ENCODE results near the gene SEL1L3. TPM values are rescaled to one million over a fixed set of nuclear protein-coding genes. Genes with fewer than 3 reads are reported as not detected.

Gene SEL1L3
- total and polyA plus RNA-seq, 4 donors: 3.3 to 13.1 (median 5.7) TPM

- Histone ChIP-seq H3K36me3 (ENCODE audit: control insufficient read depth in 4 of 4, insufficient read depth in 3 of 4, low read depth in 1 of 4, low read length in 3 of 4) (no peaks in the 10 kb centered on the region), H3K27ac (ENCODE audit: low read depth in 1 of 2, low read length in 2 of 2) (no peak overlapping the region), H3K4me1 (ENCODE audit: control insufficient read depth in 4 of 4, insufficient read depth in 4 of 4, low read length in 3 of 4) (no peaks in the 10 kb centered on the region), H3K27me3 (ENCODE audit: control insufficient read depth in 4 of 4, insufficient read depth in 4 of 4, low read length in 3 of 4) (no peaks in the 10 kb centered on the region), H3K9ac (ENCODE audit: low read depth in 1 of 2, low read length in 2 of 2) (no peak overlapping the region), H3K4me3 (ENCODE audit: low read depth in 1 of 3, low read length in 3 of 3) (no peak overlapping the region), H3K9me3 (ENCODE audit: control insufficient read depth in 4 of 4, low read length in 3 of 4) (no peaks in the 10 kb centered on the region)
- no peak for DNase-seq (ENCODE audit: low spot score)
- 88% methylated on average over 4 of the region's 4 CpGs for WGBS
- TF ChIP-seq MAX (IDR thresholded peaks at IDR 0.05) (no peak), FOXA1 (IDR thresholded peaks at IDR 0.05) (no peak), HNF4G (IDR thresholded peaks at IDR 0.05) (no peak), CTCF (IDR thresholded peaks at IDR 0.05; ENCODE audit: low read depth, low read length, missing input control) (no peak), JUND (IDR thresholded peaks at IDR 0.05) (no peak)
These were observed 52.8 kb downstream of the SEL1L3 start for GRCh38 chr4:25809996-25810395.

GRCh38 chr4:25807102-25807728 lies 55.6 kb downstream of the SEL1L3 start:
- H3K4me1 ChIP-seq (ENCODE audit: control insufficient read depth in 4 of 4, insufficient read depth in 4 of 4, low read length in 3 of 4): no peaks in the 10 kb centered on the region
- no peaks in the 10 kb centered on the region for H3K9me3 ChIP-seq (ENCODE audit: control insufficient read depth in 4 of 4, low read length in 3 of 4)
- no peak overlapping the region for H3K9ac ChIP-seq (ENCODE audit: low read depth in 1 of 2, low read length in 2 of 2)
- DNase-seq (ENCODE audit: low spot score): no peak
- TF ChIP-seq SP1 (IDR thresholded peaks at IDR 0.05) (no peak), HNF4A (conservative IDR thresholded peaks at IDR 0.05) (no peak), RAD21 (IDR thresholded peaks at IDR 0.05) (no peak), YY1 (IDR thresholded peaks at IDR 0.05) (no peak), HNF4G (IDR thresholded peaks at IDR 0.05) (no peak), MAX (IDR thresholded peaks at IDR 0.05) (no peak), EGR1 (IDR thresholded peaks at IDR 0.05; ENCODE audit: low read depth in 2 of 2) (no peak), TAF1 (conservative IDR thresholded peaks at IDR 0.05) (no peak), FOXA1 (IDR thresholded peaks at IDR 0.05) (no peak), NR2F2 (IDR thresholded peaks at IDR 0.05) (no peak), ZBTB33 (IDR thresholded peaks at IDR 0.05) (no peak), RXRA (IDR thresholded peaks at IDR 0.05) (no peak), JUND (IDR thresholded peaks at IDR 0.05) (no peak), FOXA2 (IDR thresholded peaks at IDR 0.05) (no peak), GABPA (IDR thresholded peaks at IDR 0.05 in 1 of 2, conservative IDR thresholded peaks at IDR 0.05 in 1 of 2) (no peak), ATF3 (IDR thresholded peaks at IDR 0.05) (no peak), REST (IDR thresholded peaks at IDR 0.05) (no peak), CTCF (IDR thresholded peaks at IDR 0.05; ENCODE audit: low read depth, low read length, missing input control) (no peak)
- H3K27me3 ChIP-seq (ENCODE audit: control insufficient read depth in 4 of 4, insufficient read depth in 4 of 4, low read length in 3 of 4): no peaks in the 10 kb centered on the region
- H3K27ac ChIP-seq (ENCODE audit: low read depth in 1 of 2, low read length in 2 of 2): no peak overlapping the region
- 72% methylated on average over 8 of the region's 8 CpGs for WGBS
- H3K4me3 ChIP-seq (ENCODE audit: low read depth in 1 of 3, low read length in 3 of 3): no peak overlapping the region
- peaks cover 0 to 3% (median 1%) of the 10 kb centered on the region in 4 donors for H3K36me3 ChIP-seq (ENCODE audit: control insufficient read depth in 4 of 4, insufficient read depth in 3 of 4, low read depth in 1 of 4, low read length in 3 of 4)
